Heart right ventricle (tissue), 16 donors: Measurements from ENCODE around the gene CDHR1. TPM values are rescaled to one million over a fixed set of nuclear protein-coding genes. Genes with fewer than 3 reads are reported as not detected.

Experiments used
- ATAC-seq, 8 donors: fragments of 200-7000 bp; cut with Tn5 transposase; one replicate each; pipeline ENCODE4 v1.9.1; 2020; ENCODE audit warnings: mild to moderate bottlenecking in 8 of 8, moderate library complexity in 8 of 8, moderate number of reproducible peaks in 1 of 8
- DNase-seq, 2 donors: peaks; one replicate each; pipeline ENCODE4 v3.0.0-alpha.2; 2020
- H3K27ac ChIP-seq, 10 donors: fragments of 200-600 bp; sonication (generic) in 2 of 10; one replicate each; pipeline versions ENCODE4 v1.5.0 to v1.8.0; 2020 to 2022; ENCODE audit warnings: mild to moderate bottlenecking in 3 of 10
- H3K27me3 ChIP-seq, 7 donors: fragments of 200-600 bp; one replicate each; pipeline ENCODE4 v1.8.0; 2021 to 2022; ENCODE audit warnings: mild to moderate bottlenecking in 2 of 7
- H3K36me3 ChIP-seq, 9 donors: fragments of 200-600 bp; sonication (generic) in 1 of 9; one replicate each; pipeline versions ENCODE4 v1.5.0 to v1.8.0; 2020 to 2022; ENCODE audit warnings: mild to moderate bottlenecking in 2 of 9
- H3K4me1 ChIP-seq, 9 donors: fragments of 200-600 bp; sonication (generic) in 1 of 9; one replicate each; pipeline versions ENCODE4 v1.5.0 to v1.8.0; 2020 to 2022; ENCODE audit warnings: mild to moderate bottlenecking in 4 of 9
- H3K4me3 ChIP-seq, 10 donors: fragments of 200-600 bp; sonication (generic) in 2 of 10; one replicate each; pipeline versions ENCODE4 v1.5.0 to v1.8.0; 2020 to 2022; ENCODE audit warnings: mild to moderate bottlenecking in 7 of 10, moderate library complexity in 2 of 10
- H3K9me3 ChIP-seq, 11 donors: fragments of 200-600 bp in 10 of 11; sonication (generic) in 2 of 11; one replicate each; pipeline versions ENCODE4 v1.5.0 to v1.8.0; 2013 to 2022; ENCODE audit warnings: mild to moderate bottlenecking in 2 of 11, control low read depth in 1 of 11, moderate library complexity in 1 of 11
- CTCF ChIP-seq, 9 donors: fragments of 200-600 bp; sonication (generic) in 2 of 9; IDR thresholded peaks; one replicate each; pipeline versions ENCODE4 v1.5.0 to v1.8.0; 2021 to 2022; ENCODE audit warnings: antibody characterized with exemption in 9 of 9, mild to moderate bottlenecking in 5 of 9, moderate library complexity in 1 of 9
- WGBS, 2 donors: extraction: QIAGEN DNeasy Blood & Tissue Kit; methylation state at CpG; one replicate each; pipeline ENCODE4 v1.1.7; 2013; ENCODE audit warnings: inconsistent platforms in 1 of 2; 5-methylcytosine and 5-hydroxymethylcytosine counted together
- intact Hi-C, 10 donors: fragments of 100-400 bp; cut with DNase I; formaldehyde crosslinking; loops; one replicate each; pipeline versions ENCODE4 v1.11.1 to v1.14.2; 2022
- polyA plus RNA-seq, 2 donors: library from polyadenylated mRNA; stranded (reverse); fragments of 200-250 nt; gene quantifications; one replicate each; pipeline ENCODE4 v1.2.3, GENCODE V29; 2013
- total RNA-seq, 10 donors: library from RNA; stranded (reverse); fragmentation: NEBNext Ultra II Directional in 3 of 10; extraction: Animal tissue kit (Norgen Biotek cat#: 25700) in 3 of 10; gene quantifications; one replicate each; pipeline versions ENCODE4 v1.2.1 to v1.2.4, GENCODE V29; 2021 to 2023
- donor health status: Arrhythmogenic right ventricular cardiomyopathy.
- donor health status: ischemic (EF 13 %, LVEDD 7.1; RV severe dilation, severe dysfunction).
- donor health status: healthy with polysubstance abuse.
- donor health status: DM: no; HTN: yes; CAD: no.
- donor health status: DM: no; HTN: no; CAD: no.
- donor health status: ischemic (EF 25% LVEDD 6.9; RV normal size, moderate dysfunction).
- donor health status: ischemic (EF 25% LVEDD 5.7; RV mildly dilated, moderate dysfunction).
- donor health status: healthy.
- donor health status: DM: yes; HTN: yes; CAD: no.
- donor health status: Ischemic cardiomyopathy.
- donor health status: ischemic (EF 35%, LVEDD 5.7; RV mildly dilated, moderate dysfunction).
- donor health status: nonischemic (EF 11% LVEDD 7.7; RV severe dilation, severe dysfunction).
- donor health status: DM: yes; HTN: yes; CAD: no.
- donor health status: PGD.
- donor health status: ischemic (EF 29% LVEDD 5.4; RV normal size, mild dysfunction).
- donor health status: nonischemic (EF 23%, LVEDD 6.1; RV moderate dilation, normal function).

CDHR1 gene
- total and polyA plus RNA-seq, 12 donors = 0.12 to 1.3 (median 0.39) TPM

GRCh38 chr10:84254552-84255478 is 60.5 kb downstream of the CDHR1 start:
- Histone ChIP-seq H3K27me3 (peaks cover 0 to 36% (median 18%) of the 10 kb centered on the region in 7 donors), H3K9me3 (peaks cover 0 to 11% (median 0%) of the 10 kb centered on the region in 11 donors), H3K36me3 (no peaks in the 10 kb centered on the region), H3K4me1 (peaks cover 0 to 9% (median 0%) of the 10 kb centered on the region in 9 donors), H3K4me3 (no peak overlapping the region), H3K27ac (no peak overlapping the region)
- ATAC-seq (no peak), DNase-seq (no peak)
- intact Hi-C loops = loop anchor here in 1 of 10 donors (5.0 kb wide), 1 partner anchor 108 kb away; no protein-coding TSS in a partner anchor
- WGBS, 2 donors = 49 to 55% methylated on average over 10 of the region's 10 CpGs
- no peak for TF ChIP-seq CTCF (IDR thresholded peaks at IDR 0.05)

GRCh38 chr10:84256510-84257342 is 62.4 kb downstream of the CDHR1 start:
- DNase-seq = peak; percentile 46 to 60
- no peak overlapping the region for H3K27ac ChIP-seq
- H3K36me3 ChIP-seq = no peaks in the 10 kb centered on the region
- 35 to 36% methylated on average over 35 of the region's 35 CpGs for WGBS, 2 donors
- H3K4me3 ChIP-seq = no peak overlapping the region
- peaks cover 0 to 4% (median 0%) of the 10 kb centered on the region in 11 donors for H3K9me3 ChIP-seq
- peak; percentile 13 to 71 (median 63) for TF ChIP-seq CTCF (IDR thresholded peaks at IDR 0.05)
- peak; percentile 10 to 75 (median 58) for ATAC-seq
- peaks cover 0 to 9% (median 0%) of the 10 kb centered on the region in 9 donors for H3K4me1 ChIP-seq
- intact Hi-C loops = loop anchor here in 1 of 10 donors (5.0 kb wide), 1 partner anchor 109 kb away; no protein-coding TSS in a partner anchor
- peaks cover 0 to 41% (median 18%) of the 10 kb centered on the region in 7 donors for H3K27me3 ChIP-seq

GRCh38 chr10:84257343-84258020 is 63.1 kb downstream of the CDHR1 start:
- no peak for TF ChIP-seq CTCF (IDR thresholded peaks at IDR 0.05)
- Histone ChIP-seq H3K4me3 (no peak overlapping the region), H3K27me3 (peaks cover 0 to 41% (median 18%) of the 10 kb centered on the region in 7 donors), H3K9me3 (no peaks in the 10 kb centered on the region), H3K36me3 (no peaks in the 10 kb centered on the region), H3K27ac (no peak overlapping the region), H3K4me1 (peaks cover 0 to 9% (median 0%) of the 10 kb centered on the region in 9 donors)
- intact Hi-C loops = loop anchor here in 1 of 10 donors (5.0 kb wide), 1 partner anchor 110 kb away; no protein-coding TSS in a partner anchor
- ATAC-seq (no peak), DNase-seq (no peak)
- WGBS, 2 donors = 75 to 78% methylated on average over 15 of the region's 15 CpGs
